LHCN-M2 (cell line): ENCODE results near the gene C18orf63. TPM values are rescaled to one million over a fixed set of nuclear protein-coding genes. Genes with fewer than 3 reads are reported as not detected.
"Not testable (repeated sequence)": the region's sequence is repeated elsewhere in the genome, so short reads cannot be mapped to it uniquely, and the experiment has no call there.

Experiments used
- DNase-seq: peaks from one replicate; pipeline ENCODE4 v3.0.0-alpha.2; 2012; ENCODE audit warnings: low read depth
- polyA plus RNA-seq: library from polyadenylated mRNA; unstranded; fragments of >200 nt; gene quantifications from one replicate; pipeline ENCODE4 v1.2.1, GENCODE V29; 2012; ENCODE audit warnings: missing spikeins
- total RNA-seq: library from RNA; depleted of rRNA; stranded (reverse); fragments of >200 nt; gene quantifications from 2 replicates; pipeline ENCODE4 v1.2.3, GENCODE V29; 2014; rRNA removed

C18orf63 gene
- total RNA-seq = not detected in 2 replicates
- polyA plus RNA-seq = not detected

DNA sequence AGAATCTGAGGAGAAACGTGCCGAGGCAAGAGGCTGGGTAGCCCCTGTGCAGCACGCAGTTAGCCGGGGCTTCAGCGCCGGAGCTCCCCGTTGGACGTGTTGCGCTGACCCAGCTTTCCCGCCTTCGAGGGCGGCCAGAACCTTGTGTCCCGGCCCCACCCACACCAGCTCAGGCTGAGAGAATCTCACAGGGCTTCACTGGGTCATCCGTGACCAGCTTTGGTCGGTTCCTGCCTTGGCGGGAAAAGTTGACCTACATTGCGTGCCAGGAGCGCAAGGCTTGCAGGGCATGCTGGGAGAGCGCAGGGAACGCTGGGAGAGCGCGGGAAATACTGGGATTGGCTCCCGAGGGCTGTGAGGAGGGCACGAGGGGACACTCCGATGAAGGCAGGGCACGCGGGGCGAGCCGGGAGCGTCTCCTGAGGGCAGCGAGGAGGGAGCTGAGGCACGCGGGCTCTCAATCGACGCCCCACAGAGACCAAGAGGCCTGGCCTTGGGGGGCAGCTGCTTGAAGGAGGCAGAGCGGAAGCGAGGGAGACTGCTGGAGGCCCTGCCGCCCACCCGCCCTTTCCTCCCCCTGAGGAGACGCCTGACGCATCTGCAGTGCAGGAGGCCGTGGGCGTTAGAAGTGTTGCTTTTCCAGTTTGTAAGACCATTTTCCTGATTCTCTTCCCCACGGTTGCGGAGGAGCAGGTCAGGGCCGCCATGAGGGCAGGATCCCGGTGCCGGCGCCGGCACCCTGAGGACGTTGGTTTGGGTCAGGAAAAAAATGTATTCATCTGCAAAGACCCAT, at the start of gene C18orf63:
C18orf63 (plus strand) TSS at position 376 of the 793 bp plus-strand sequence. CDS start 2,027 bp downstream, outside the sequence.
- no peak for DNase-seq

DNA sequence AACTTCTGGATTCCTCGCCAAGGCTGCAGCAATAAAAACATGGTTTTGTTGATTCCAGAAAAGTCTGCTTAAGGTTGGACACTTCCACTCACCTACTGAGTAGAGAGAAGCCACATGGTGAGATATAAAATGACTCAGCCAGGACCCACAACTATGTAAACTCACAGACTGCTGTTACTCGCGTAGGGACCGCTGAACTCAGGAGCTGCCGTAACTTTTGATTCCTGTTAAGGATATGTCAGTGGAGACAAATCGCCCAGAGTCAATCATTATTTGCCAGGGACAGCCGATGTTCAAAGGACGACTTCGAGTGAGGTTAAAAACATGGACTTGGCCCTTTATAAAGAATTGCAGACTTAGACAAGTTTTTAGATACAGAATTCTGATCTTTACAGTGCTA, 49.5 kb upstream of the C18orf63 start:
- DNase-seq = no peak

DNA sequence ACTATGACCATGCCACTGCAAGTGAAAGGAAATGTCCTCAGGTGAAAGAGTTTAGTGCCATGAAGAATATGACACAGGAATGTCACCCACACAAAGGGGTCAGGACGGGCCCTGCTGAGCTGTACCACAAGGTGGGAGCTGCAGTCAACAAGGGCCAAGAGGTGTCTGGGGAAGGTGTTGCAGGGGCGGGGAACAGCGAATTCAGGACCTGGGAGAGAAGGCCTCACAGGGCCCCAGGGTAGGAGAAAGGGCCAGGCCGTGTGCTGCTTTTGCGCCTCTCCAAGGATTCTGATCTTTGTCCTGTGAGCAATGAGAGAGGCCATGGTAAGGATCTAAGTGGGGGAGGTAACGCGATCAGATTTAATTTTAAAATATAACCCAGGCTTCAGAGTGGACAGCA, 47.5 kb upstream of the C18orf63 start:
- DNase-seq = no peak

DNA sequence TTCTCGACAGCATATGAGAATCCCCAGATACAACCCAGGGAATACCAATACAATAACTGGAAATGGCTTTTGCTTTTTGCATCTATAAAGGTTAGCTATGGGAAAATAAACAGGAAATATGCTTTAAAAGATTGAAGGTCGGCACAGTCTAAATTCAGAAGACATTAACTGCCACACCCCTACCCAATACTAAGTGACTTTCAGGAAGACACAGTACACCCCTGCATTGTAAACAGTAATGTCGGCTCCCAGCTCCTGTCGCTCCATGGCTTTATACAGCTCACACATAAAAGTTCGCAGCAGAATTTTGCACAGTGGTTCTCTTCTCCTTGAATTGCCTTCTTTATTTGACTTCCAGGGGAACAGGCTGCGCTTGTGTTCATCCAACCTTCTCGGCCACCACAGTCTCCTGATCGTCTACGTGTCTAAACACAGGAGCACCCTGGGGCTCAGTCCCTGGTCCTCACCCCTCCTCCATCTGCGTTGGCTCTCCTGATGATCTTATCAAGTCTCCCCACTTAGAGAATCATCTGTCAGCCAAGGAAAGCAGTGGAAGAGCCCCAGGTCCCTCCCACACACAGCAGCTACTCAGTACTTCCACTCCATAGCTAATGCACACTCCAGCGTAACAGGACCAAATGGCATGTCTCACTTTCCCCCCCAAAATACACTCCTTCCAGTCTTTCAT, 46.6 kb upstream of the C18orf63 start:
- DNase-seq = no peak

DNA sequence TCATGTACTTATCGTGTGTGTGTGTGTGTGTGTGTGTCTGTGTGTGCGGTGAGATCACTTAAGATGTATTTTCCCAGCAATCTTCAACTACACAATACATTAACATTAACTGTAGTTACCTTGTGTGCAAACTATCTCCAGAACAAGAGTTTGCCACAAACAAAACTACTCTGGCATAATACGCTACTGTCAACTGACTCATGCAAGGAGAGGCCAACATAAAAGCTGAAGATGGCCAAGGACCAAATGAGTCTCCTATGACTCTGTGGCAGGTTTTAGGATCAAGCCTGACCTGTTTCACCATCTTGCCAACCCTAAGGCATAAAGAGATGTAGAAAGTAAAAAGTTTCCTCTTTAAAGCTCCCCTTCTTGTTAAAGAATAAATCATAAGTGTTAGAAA, 44.0 kb upstream of the C18orf63 start:
- no peak for DNase-seq

DNA sequence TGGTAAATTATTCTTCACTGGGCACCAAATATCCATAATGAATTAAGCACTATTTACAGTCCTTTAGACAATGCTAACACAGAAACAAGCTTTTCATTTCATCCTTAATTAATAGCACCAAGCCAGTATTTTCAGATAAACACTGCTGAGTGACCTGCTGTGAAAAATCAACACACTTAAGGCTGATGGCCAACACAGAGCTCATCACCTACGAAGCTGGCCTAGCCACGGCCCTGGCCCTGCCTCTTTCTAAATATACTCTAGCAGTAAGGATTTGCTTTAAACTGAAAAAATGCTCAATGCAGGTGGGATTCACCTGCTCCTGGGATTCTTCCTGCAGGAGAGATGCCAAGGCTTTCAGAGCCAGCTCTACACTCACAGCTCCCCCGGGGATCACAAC, 42.2 kb upstream of the C18orf63 start:
- no peak for DNase-seq

DNA sequence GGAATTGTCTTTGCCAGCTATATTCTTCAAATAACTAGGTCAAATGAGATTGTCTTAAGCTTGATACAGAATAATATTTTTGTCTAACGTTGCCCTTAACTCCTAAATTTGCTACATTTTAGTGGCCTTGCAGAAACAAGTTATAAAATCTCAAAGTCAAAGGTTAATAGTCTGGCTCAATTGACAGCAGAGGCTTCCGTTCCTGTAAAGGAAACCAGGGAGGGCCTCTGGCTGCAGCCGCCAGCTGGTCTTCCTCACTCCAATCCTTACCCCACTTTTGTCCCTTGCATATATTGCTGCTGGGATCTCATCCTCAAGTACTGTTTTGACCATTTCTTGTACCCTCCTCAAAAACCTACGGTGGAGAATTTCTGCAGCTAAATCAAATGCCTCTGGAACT, 40.9 kb upstream of the C18orf63 start:
- DNase-seq = no peak

DNA sequence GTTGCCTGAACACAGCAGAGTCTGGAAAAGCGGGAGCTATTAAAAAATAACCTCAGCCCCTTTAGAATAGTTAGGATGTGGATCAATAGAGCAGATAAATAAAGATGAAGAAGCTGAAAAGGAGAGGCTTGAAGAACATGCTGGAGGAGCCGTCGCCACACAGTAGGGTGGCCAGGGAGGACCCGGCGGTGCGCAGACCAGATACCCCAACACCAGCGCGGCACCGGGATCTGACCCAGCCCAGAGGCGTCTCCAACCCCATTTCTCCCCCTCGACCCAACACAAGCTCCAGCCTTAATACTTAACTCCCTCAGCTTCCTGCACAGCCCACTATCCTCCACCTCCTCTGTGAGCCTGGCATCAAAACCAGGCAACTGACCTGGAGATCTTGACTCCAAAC, 39.9 kb upstream of the C18orf63 start:
- no peak for DNase-seq

DNA sequence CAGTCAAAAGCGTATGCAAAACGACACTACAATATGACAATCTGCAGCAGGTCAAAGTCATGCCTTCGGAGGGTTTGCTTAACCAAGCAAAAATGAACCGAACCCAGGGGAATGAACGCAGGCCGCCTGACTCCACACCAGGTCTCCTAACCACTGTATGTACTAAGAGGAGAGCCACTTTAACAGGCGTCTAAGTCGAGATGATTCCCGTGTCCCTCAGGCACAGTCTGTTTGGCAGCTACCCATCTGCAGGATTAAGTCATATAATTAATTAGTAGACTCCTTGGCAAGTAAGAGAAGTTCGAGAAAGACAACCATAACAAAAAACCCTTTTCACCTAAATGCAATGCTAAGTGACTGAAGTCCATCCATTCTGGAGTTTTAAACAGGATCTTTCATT, 39.0 kb upstream of the C18orf63 start:
- no peak for DNase-seq

DNA sequence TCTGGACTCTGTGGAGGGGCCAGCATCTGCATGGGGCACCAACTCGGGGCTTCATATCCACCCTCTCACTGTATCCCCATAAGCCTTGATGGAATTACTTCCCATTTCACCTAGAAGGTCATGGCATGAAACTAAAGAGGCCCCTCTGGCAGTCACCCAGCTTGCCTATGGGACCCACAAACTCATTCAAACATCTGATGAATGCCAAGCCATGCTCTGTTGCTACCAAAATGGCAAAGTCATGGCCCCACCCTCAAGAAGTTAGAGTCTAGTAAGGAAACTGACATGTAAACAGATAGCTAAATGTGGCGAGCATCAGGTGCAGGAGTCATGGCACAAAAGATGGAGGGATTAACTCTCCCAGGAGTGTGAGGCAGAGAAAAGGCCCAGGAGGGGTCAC, 38.3 kb upstream of the C18orf63 start:
- DNase-seq = no peak

DNA sequence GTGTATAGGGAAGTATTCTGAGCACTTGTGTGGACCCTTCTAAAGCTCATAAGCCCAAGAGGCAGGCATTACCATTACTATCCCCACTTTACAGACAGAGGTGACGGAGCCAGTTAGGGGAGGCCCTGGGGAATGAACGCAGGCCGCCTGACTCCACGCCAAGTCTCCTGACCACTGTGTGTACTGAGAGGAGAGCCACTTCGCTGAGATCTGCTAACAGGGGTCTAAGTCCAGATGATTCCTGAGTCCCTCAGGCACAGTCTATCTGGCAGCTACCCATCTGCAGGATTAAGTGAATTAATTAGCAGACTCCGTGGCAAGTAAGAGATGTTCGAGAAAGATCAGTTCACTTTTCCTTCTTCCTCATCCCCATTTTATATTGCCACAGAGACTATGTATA, 37.6 kb upstream of the C18orf63 start:
- no peak for DNase-seq

DNA sequence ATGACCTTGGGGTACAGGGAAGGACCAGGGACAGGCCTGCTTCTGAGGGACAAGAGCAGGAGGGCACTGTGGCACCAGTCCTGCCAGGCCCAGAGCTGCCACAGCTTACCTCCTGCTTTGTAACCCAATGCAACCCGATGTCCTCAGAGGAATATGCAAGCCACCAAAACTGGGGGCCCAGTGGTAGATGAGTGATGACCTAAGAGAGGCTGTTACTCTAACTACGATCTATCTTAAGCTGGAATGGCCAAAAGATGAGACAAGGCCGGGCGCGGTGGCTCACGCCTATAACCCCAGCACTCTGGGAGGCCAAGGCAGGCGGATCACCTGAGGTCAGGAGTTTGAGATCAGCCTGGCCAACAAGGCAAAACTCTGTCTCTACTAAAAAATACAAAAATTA, 36.7 kb upstream of the C18orf63 start:
- DNase-seq = no peak

DNA sequence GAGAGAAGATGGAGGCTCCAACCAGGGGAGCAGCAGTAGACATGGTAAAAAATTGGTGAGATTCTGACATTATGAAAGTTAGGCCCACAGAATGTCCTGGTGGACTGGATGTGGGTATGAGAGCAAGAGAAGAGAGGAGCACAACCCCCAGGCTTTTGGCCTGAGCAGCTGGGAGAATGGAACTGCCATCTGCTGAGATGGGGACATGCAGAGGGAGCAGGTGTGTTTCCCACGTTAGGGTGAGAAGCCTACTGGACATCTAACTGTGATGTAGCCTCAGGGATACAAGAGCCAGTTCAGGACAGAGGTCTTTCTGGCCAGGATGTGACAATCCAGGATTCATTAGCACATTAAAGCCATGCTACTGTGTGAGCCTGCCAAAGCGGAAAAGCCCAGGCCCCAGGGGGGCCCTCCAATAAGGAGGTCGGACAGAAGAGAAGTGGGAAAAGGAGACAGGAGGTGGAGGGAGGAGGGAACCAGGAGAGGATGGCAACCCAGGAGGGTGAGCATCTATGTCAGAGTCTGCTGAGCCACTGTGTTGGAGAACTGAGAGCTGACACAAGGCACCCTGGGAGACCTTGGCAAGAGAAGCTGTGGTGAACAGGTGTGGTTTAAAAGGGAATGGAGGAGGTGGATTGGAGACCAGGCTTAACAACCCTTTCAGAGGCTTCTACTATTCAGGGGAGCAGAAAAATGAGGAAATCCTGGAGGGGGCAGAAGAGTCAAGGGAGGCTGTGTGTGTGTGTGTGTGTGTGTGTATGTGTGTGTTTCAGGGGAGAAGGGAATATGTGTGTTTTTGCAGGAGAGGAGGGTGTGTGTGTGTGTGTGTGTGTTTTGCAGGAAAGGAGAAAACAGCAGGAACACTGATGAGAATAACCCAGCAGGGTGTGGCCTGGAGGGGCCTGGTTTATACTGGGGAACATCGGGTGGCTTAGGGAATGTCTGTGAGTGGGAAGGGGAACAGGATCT, 34.3 kb upstream of the C18orf63 start:
- DNase-seq = no peak

DNA sequence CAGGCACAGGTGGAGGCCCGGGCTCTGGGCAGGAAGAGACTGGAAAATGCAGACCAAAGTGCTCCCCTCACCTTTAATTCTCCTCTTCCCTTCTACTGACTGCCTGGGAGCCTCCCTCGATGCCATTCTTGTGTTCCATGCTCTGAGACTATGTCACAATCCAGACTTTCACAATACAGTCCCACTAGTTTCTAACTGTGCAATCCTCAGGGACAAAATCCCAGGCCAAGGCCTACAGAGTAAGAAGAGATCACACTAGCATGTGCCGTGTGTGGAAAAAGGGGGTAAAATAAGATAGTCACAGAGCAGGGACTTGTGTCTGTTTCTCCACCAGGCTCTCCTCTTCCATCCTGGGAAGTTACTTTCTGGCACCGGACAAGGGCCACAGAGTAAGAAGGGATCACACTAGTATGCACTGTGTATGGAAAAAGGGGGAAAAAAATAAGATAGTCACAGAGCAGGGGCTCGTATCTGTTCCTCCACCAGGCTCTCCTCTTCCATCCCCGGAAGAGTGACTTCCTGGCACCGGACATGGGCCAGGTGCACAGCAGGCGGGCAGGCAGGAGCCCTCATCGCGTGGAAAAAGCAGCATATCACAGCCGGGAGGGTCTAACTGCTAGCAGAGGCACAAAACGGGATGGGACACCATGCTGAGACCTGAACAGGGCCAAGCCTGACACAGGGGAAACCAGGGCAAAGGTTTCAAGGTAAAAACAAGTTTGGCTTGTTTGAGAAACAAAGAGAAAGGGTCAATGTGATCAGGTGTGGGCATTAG, 33.5 kb upstream of the C18orf63 start:
- no peak for DNase-seq

DNA sequence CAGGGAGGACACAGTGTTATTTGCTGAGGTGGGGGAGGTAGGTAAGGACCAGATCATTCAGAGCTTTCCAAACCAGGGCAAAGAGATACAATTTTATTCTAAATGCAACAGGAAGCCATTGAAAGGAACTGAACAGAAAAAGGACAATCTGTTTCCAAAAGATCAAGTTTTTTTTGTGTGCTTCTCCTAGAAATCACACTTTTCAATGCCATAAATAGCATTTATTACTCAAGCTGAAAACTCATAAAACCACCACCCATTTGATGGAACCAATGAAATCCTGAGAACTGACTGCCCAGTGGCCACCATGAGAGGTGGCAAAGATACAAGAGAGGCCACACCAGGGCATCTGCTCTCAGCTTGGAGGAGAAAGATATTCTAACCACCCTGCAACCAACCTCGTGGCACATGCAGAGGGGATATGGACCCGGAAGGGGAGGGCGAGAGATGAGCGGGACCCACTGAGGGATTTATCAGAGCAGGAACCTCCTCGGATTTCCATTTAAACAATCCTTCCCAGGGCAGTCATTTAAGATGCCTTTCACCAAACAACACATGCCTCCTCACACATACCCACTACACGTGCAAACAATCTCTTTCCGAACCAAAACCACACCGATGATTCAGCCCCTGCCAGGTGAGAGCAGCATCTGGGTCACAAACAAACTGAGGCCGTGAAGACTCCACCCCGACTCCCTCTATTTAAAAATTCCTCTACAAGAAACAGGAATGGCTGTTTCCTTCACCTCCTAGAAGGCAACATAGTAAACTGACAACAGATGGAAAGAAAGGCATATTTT, 32.7 kb upstream of the C18orf63 start:
- no peak for DNase-seq

DNA sequence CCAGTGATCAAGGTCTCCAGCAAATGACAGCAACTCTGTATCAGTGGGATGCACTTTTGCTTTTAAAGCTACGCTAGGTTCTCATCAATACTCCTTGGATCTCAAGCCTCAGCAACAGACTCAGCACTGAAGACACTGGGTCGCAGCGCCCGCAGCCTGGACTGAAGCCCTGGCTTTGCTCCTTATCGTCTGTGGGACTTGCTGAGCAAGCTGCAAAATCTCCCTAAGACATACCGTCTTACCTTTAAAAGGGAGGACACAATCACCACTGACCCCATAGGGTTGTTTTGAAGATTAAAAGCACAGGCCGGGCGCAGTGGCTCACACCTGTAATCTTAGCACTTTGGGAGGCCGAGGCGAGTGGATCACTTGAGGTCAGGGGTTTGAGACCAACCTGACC, 32.0 kb upstream of the C18orf63 start:
- DNase-seq = no peak

DNA sequence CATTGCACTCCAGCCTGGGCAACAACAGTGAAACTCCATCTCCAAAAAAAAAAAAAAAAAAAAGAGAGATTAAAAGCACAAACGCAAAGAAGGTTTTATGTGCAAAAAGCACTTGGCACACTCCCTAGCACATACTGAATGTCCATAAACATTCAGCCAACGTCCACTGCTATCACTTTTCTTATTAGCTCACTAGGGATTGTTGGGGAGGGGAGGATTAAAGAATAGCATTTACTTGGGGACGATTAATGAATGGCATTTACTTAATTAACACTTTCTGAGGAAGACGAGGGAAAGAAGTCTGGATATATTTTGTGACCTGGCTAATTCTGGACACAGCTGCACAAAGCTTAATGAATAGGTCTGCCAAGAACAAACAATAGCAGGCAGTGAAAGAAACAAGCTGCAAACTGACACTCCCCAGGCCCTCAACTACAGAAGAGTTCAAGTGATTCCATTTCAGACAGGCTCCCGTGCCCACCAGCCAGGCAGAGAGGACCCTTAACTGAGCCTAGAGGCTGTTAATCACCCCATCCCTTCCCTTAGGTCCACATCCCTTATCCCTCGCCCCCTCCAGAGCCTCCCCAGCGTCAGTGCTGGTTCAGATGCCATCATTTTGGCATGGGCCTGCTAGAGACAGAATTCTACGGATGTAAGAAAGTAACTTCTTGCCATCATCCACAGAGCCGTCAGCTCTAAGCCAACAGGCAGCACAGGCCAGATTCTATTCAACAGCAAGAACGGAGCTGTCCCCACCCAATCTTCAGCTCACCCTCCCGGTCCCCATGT, 31.3 kb upstream of the C18orf63 start:
- DNase-seq = no peak

DNA sequence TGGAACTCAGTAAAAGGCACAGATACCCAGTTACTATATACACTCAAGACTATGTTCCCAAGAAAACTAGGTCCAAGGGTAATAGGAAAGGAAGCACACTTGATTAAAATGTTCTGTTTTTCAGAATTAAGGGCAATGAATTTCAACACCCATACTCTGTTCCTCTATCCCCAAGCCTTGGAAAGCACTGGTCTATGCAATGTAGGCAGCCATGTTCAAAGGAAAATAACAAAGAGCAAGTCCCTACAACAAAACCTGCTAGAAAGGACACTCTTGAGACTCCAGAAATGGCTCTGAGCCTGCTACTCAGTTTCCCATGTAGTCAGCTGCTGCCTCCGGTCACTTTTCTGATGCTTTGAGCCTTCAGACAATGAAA, 30.7 kb upstream of the C18orf63 start:
- DNase-seq = no peak

DNA sequence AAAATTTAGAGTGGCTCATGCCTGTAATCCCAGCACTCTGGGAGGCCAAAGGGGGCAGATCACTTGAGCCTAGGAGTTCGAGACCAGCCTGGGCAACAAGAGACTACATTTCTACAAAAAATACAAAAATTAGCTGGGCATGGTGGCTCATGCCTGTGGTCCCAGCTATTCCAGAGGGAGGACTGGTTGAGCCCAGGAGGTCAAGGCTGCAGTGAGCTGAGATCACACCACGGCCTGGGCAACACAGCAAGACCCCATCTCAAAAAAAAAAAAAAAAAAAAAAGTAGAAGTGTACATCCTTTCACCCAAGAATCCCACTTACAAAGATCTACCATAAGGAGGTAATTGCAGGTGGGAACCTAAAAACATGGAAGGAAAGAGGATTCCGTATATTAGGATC, 30.1 kb upstream of the C18orf63 start:
- not testable (repeated sequence) for DNase-seq
